ENCODE data around the gene RASL12. TPM values are rescaled to one million over a fixed set of nuclear protein-coding genes. Genes with fewer than 3 reads are reported as not detected.

The RASL12 gene
- total and polyA plus RNA-seq, 2 of the 8 experiments (the other 6 are each of a cell fraction or from before 2014, with no cell fraction given): 9.5 to 10.3 TPM

GRCh38 chr15:65101891-65102708 is 34.3 kb upstream of the RASL12 start (continued):
- no peak for TF ChIP-seq ATF2 (IDR thresholded peaks at IDR 0.05; ENCODE audit: low read length)
- TF ChIP-seq POU5F1 (IDR thresholded peaks at IDR 0.05; ENCODE audit: low read depth, low read length): no peak
- TF ChIP-seq NANOG (IDR thresholded peaks at IDR 0.05; ENCODE audit: insufficient read depth, low read depth, low read length, poor library complexity, severe bottlenecking): no peak
- no peak for TF ChIP-seq YY1 (IDR thresholded peaks at IDR 0.05; ENCODE audit: low read depth, low read length)
- TF ChIP-seq SAP30 (IDR thresholded peaks at IDR 0.05; ENCODE audit: insufficient read depth, insufficient replicate concordance, low read length): no peak
- TF ChIP-seq ASH2L (IDR thresholded peaks at IDR 0.05; ENCODE audit: low read length): peak; percentile 51
- no peak for TF ChIP-seq EGR1 (IDR thresholded peaks at IDR 0.05; ENCODE audit: borderline replicate concordance, low read depth, low read length)
- no peak for TF ChIP-seq CBX8 (IDR thresholded peaks at IDR 0.05; ENCODE audit: borderline replicate concordance, low read depth, low read length)
- TF ChIP-seq TCF12 (IDR thresholded peaks at IDR 0.05; ENCODE audit: low read depth, low read length): no peak
- TF ChIP-seq ZNF274 (IDR thresholded peaks at IDR 0.05; ENCODE audit: borderline replicate concordance, extremely low read depth, low read length): no peak
- no peak for TF ChIP-seq MAFK (IDR thresholded peaks at IDR 0.05; ENCODE audit: low read depth, low read length)
- TF ChIP-seq, protein P1, sequence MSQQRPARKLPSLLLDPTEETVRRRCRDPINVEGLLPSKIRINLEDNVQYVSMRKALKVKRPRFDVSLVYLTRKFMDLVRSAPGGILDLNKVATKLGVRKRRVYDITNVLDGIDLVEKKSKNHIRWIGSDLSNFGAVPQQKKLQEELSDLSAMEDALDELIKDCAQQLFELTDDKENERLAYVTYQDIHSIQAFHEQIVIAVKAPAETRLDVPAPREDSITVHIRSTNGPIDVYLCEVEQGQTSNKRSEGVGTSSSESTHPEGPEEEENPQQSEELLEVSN (IDR thresholded peaks at IDR 0.05): no peak
- TF ChIP-seq SP4 (IDR thresholded peaks at IDR 0.05; ENCODE audit: low read length): no peak
- TF ChIP-seq POLR2A (IDR thresholded peaks at IDR 0.05; ENCODE audit: control extremely low read depth in 1 of 2, low read depth in 2 of 2, low read length in 2 of 2): peak in 1 of 2 experiments; percentile 39; a peak in 1 of 3 replicates
- TF ChIP-seq, protein P2, sequence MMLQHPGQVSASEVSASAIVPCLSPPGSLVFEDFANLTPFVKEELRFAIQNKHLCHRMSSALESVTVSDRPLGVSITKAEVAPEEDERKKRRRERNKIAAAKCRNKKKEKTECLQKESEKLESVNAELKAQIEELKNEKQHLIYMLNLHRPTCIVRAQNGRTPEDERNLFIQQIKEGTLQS (IDR thresholded peaks at IDR 0.05; ENCODE audit: insufficient read depth, low read depth, low read length): no peak
- no peak for TF ChIP-seq GABPA (IDR thresholded peaks at IDR 0.05; ENCODE audit: borderline replicate concordance, insufficient read depth, low read length)
- no peak for TF ChIP-seq RAD21 (IDR thresholded peaks at IDR 0.05 in 1 of 2, conservative IDR thresholded peaks at IDR 0.05 in 1 of 2; ENCODE audit: low read depth in 2 of 2, low read length in 2 of 2)
- no peak for TF ChIP-seq BCL11A (IDR thresholded peaks at IDR 0.05; ENCODE audit: low read depth in 2 of 2, low read length in 2 of 2)
